ENCODE data around the gene RPS15. TPM values are rescaled to one million over a fixed set of nuclear protein-coding genes. Genes with fewer than 3 reads are reported as not detected.

The RPS15 gene
- total and polyA plus RNA-seq, 2 of the 13 experiments (the other 11 are each of a cell fraction or from before 2014, with no cell fraction given), result 695 to 1,411 TPM

DNA sequence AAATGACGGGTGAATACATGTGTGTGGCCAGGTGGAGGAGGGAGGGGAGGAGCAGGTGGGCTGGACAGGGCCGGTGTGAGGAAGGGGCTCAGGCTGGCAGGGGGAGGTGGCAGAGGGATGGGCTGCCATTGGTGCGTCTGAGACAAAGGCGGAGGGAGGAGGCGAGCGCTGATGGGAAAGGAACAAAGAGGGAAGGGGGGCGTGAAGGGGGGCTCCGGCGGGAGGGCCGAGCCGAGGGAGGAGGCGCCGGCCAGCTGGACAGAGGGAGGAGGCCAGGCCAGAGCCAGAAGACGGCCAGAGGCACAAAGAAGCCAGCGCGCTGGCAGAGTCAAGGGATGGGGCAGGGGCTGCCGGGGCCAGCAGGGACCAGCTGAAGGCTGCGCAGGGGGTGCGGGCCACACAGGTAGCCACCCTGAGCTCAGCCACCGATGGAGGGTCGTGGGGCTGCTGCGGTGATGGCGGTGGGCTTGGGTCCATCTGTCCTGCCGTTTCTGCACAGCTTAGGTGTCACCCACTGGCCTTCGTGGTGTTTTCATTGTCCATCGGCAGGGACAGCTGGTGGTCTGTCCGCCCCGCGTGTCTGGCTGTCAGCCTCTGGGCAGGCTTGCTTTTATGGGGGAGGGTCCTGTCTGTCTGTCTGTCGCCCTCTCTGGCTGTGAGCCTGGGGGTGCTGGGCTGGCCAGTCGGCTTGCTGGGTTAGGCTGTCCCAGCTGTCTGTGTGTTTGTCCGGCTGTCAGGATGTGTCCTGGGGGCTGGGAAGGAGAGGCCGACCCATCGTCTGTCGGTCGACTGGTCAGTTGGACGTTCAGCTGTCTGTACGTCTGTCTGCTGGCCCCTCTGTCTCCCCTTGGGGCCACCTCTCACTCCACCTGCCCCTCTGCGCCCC, 14.0 kb downstream of the RPS15 start:
- CTCF ChIA-PET (ENCODE audit: low intra/inter-chr PET ratio, low total read pairs), result no interaction called here
- POLR2A ChIA-PET, result interaction anchor here (4.0 kb wide), 1 partner anchor 40 kb away, joined by 34 read pairs; the partner anchor contains the start of gene REEP6
- no TSS peak for BruUV-seq (replicated peaks)
- no peak overlapping the region for H3K27ac ChIP-seq (ENCODE audit: extremely low read length, insufficient read depth, low read length)
- intact Hi-C loops (cut with micrococcal nuclease; ENCODE audit: unreplicated experiment), result no loop called here
- TF ChIP-seq ZNF776 (CRISPR knock-in tag; IDR thresholded peaks at IDR 0.05) (peak; percentile 49; the same call in 1 of the 2 replicates), NFIB (CRISPR knock-in tag; IDR thresholded peaks at IDR 0.05; ENCODE audit: borderline replicate concordance) (no peak), MTF2 (CRISPR knock-in tag; IDR thresholded peaks at IDR 0.05; ENCODE audit: borderline replicate concordance) (peak; percentile 85; the same call in 1 of the 2 replicates), ZSCAN22 (CRISPR knock-in tag; IDR thresholded peaks at IDR 0.05) (peak; percentile 91)
- TF ChIP-seq, protein P1, sequence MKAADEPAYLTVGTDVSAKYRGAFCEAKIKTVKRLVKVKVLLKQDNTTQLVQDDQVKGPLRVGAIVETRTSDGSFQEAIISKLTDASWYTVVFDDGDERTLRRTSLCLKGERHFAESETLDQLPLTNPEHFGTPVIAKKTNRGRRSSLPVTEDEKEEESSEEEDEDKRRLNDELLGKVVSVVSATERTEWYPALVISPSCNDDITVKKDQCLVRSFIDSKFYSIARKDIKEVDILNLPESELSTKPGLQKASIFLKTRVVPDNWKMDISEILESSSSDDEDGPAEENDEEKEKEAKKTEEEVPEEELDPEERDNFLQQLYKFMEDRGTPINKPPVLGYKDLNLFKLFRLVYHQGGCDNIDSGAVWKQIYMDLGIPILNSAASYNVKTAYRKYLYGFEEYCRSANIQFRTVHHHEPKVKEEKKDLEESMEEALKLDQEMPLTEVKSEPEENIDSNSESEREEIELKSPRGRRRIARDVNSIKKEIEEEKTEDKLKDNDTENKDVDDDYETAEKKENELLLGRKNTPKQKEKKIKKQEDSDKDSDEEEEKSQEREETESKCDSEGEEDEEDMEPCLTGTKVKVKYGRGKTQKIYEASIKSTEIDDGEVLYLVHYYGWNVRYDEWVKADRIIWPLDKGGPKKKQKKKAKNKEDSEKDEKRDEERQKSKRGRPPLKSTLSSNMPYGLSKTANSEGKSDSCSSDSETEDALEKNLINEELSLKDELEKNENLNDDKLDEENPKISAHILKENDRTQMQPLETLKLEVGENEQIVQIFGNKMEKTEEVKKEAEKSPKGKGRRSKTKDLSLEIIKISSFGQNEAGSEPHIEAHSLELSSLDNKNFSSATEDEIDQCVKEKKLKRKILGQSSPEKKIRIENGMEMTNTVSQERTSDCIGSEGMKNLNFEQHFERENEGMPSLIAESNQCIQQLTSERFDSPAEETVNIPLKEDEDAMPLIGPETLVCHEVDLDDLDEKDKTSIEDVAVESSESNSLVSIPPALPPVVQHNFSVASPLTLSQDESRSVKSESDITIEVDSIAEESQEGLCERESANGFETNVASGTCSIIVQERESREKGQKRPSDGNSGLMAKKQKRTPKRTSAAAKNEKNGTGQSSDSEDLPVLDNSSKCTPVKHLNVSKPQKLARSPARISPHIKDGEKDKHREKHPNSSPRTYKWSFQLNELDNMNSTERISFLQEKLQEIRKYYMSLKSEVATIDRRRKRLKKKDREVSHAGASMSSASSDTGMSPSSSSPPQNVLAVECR (CRISPR knock-in tag; IDR thresholded peaks at IDR 0.05; ENCODE audit: borderline replicate concordance), result 0 out of 2 replicates have a peak, but pooled peaks have one; percentile 31
- no peak overlapping the region for H3K9ac ChIP-seq (ENCODE audit: insufficient read depth, low read depth, low read length)
- H3K27me3 ChIP-seq (ENCODE audit: control insufficient read depth in 1 of 2, insufficient read depth in 2 of 2, low read length in 2 of 2), result peaks cover 14 to 76% of the 10 kb centered on the region in 2 experiments
- no peaks in the 10 kb centered on the region for H3K79me2 ChIP-seq (ENCODE audit: insufficient read depth, low read length)
- H3K9me3 ChIP-seq (ENCODE audit: low read length), result no peaks in the 10 kb centered on the region
- ATAC-seq (no peak), FAIRE-seq (no peak), DNase-seq (ENCODE audit: low spot score) (no peak)
- H3K4me3 ChIP-seq (replicated peaks in 1 of 3; ENCODE audit: insufficient read depth in 1 of 3, low read depth in 2 of 3, low read length in 3 of 3), result no peak overlapping the region
- no peaks in the 10 kb centered on the region for H3K36me3 ChIP-seq (replicated peaks in 1 of 2; ENCODE audit: control insufficient read depth in 1 of 2, insufficient read depth in 2 of 2, low read length in 2 of 2)
- WGBS (ENCODE audit: low lambda C conversion rate), result 29% methylated on average over 21 of the region's 39 CpGs
- no peak overlapping the region for H3K4me2 ChIP-seq (ENCODE audit: low read depth, low read length)
- H3K4me1 ChIP-seq (ENCODE audit: insufficient read depth, low read length), result peaks cover 44% of the 10 kb centered on the region
- peaks cover 12% of the 10 kb centered on the region; the same call in 1 of the 2 replicates for H4K20me1 ChIP-seq (ENCODE audit: insufficient read depth, low read length)
- H2AFZ ChIP-seq (ENCODE audit: low read length), result no peak overlapping the region
- in situ Hi-C loops (cut with HindIII; ENCODE audit: extremely low pct_ligation_motif_present, low pct_unique_long_range_greater_than_20kb), result no loop called here
